Measurements from ENCODE around the gene VAV1.
A peak's percentile ranks its signal among the peaks of the same experiment; 100 is the strongest.
"Not testable (repeated sequence)": the region's sequence is repeated elsewhere in the genome, so short reads cannot be mapped to it uniquely, and the experiment has no call there.

The VAV1 gene

DNA sequence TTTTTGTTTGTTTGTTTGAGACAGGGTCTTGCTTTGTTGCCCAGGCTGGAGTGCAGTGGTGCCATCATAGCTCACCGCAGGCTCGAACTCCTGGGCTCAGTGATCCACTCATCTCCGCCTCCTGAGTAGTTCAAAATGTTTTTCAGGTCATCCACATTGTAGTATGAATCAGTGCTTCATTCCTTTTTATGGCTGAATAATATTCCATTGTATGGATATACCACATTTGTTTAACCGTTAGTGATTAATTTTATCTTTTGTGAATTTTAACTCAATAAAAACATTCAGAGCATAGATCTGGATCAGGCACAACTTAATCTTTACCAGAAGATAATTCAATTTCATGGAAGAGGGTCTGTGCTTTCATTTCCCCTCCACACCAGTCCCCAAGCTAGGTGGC lies 47.7 kb downstream of the VAV1 start:
- no peak for DNase-seq

DNA sequence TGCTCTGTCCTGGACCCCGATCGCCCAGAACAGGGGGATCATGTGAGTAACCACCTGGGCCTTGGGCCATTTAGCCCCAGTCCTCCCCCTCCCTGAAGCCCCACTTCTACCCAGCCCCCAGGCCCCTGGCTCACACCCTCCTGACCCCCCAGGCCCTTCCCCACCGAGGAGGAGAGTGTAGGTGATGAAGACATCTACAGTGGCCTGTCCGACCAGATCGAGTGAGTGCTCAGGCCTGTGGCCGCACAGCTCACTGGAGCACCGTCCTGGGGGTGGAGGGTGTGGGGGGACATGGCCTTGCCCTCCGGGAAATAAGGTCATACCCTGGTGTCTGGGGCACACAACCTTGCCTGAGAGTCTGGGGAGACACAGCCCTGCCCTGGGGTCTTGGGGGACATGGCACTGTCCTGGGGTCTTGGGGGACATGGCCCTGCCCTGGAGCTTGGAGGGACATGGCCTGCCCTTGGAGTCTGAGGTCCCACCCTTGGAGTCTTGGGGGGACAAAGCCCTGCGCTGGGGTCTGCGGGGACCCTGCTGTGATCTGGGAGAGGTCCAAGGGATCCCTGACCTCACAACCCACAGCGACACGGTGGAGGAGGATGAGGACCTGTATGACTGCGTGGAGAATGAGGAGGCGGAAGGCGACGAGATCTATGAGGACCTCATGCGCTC lies 49.3 kb downstream of the VAV1 start:
- DNase-seq = no peak

DNA sequence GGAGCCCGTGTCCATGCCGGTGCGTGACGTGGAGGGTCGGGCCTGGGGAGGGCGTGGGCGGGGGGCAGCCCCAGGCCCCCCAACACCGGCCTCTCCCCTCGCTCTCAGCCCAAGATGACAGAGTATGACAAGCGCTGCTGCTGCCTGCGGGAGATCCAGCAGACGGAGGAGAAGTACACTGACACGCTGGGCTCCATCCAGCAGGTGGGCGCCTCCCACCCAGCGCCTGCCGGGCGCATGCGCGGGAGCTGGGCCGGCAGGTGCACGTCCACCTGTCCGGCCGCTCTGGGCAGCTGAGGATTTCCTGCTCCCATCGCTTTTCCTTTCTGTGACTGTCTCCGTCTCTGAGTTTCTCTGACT lies 49.8 kb downstream of the VAV1 start:
- no peak for DNase-seq

DNA sequence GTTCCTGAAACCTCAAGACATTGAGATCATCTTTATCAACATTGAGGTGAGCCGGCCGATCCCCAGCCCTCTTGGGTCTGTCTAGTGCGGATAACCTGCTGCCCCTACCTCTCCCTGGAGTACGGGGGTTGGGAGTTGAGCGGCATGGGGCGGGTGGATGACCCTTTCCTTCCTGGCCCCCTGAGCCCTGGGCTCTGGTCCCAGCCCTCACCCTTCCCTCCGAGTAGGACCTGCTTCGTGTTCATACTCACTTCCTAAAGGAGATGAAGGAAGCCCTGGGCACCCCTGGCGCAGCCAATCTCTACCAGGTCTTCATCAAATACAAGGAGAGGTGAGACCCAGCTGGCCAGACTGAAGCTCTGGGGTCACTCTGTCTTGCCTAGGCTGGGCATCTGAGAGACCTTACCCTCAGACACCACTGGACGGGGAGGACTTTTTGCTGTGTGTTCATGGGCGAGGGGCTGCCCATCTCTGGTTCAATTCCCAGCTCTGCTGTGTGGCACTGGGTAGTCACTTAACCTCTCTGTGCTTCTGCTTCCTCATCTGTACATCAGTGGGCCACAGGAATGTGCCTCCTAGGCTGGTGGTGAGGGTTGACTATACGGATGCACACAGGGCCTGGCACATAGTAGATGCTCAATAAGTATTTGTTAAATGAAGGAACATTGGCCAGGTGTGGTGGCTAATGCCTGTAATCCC lies 52.7 kb downstream of the VAV1 start:
- no peak for DNase-seq

DNA sequence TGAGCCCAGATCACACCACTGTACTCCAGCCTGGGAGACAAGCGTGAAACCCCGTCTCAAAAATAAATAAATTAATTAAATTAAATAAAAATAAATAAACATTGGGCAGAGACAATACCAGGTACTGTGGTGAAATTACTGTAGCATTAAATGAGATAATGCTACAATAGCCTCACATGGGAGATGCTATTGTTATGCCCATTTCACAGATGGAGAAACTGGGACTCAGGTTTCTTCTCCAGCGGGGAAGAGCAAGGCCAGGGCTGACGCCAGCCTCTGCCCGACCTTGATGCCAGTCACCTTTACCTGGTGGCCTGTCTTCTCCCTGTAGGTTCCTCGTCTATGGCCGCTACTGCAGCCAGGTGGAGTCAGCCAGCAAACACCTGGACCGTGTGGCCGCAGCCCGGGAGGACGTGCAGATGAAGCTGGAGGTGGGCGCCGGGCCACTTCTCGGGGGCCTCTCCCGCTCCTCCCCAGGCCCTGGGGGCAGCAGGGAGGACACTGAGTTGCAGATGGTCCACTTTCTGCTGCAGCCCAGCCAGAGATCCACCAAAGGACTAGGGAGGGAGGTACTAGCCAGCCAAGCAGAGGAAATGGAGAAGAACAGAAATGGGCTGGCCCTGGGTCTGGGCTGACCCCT lies 53.9 kb downstream of the VAV1 start:
- no peak for DNase-seq

DNA sequence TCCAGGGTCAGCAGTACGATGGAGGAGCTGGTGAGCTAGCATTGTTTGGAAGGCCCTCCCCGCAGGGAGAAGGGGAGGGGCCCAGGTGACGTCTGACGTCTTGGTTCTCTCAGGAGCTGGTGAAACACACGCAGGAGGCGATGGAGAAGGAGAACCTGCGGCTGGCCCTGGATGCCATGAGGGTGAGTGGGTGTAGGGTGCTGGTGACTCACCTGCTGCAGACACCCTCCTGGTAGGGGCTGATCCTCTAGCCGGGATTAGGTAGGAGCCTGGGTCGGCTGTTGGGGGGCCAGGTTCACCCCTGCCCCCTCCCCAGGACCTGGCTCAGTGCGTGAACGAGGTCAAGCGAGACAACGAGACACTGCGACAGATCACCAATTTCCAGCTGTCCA lies 55.8 kb downstream of the VAV1 start:
- DNase-seq = peak; percentile 74

DNA sequence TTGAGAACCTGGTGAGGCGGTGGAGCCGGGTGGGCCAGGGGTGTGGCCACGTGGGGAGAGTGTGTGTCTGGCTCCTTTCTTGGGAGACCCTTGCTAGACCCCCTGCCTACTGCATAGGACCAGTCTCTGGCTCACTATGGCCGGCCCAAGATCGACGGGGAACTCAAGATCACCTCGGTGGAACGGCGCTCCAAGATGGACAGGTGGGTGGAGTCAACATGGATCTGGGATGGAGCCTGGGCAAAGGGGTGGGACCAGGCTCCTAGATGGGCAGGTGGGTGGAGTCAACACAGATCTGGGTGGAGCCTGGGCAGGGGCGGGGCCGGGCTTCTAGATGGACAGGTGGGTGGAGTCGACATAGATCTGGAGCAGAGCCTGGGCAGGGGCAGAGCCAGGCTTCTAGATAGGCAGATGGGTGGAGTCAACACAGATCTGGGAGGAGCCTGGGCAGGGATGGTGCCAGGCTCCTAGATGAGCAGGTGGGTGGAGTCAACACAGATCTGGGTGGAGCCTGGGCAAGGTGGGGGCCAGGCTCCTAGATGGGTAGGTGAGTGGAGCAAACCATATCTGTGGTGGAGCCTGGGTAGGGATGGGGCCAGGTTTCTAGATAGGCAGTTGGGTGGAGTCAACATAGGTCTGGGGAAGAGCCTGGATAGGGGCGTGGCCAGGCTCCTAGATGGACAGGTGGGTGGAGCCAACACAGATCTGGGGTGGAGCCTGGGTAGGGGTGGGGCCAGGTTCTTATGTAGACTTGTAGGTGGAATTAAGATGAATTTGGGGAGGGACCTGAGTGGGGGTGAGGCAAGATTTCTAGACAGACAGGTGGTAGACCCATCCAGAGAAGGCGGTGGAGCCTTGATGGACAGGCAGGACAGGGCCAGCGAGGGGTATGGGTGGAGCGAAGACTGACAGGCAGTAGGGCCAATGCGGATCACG lies 56.5 kb downstream of the VAV1 start:
- peak; percentile 64 for DNase-seq

DNA sequence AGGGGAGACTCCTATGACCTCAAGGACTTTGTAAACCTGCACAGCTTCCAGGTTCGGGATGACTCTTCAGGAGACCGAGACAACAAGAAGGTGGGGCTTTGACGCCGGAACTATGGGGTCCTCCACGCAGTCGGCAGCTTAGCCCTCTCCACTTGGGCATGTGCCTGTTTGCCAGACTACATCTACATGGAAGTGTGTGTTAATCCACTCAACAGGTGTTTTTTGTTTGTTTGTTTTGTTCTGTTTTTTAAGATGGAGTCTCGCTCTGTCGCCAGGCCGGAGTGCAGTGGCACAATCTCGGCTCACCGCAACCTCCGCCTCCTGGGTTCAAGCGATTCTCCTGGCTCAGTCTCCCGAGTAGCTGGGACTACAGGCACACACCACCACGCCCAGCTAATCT lies 57.3 kb downstream of the VAV1 start:
- not testable (repeated sequence) for DNase-seq

DNA sequence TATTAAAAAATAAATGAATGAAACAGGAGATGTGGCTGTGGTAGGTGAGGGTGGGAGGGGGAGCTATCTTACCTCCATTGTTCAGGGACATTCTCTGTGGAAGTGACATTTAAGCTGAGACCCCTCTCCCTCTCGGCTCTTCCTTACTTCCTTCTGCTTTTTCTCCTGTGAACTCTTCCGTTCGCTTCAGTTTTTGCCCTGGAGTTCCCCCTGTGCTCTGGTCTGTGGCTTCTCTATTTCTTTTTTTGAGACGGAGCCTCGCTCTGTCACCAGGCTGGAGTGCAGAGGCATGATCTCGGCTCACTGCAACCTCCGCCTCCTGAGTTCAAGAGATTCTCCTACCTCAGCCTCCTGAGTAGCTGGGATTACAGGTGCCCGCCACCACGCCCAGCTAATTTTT lies 58.6 kb downstream of the VAV1 start:
- not testable (repeated sequence) for DNase-seq

DNA sequence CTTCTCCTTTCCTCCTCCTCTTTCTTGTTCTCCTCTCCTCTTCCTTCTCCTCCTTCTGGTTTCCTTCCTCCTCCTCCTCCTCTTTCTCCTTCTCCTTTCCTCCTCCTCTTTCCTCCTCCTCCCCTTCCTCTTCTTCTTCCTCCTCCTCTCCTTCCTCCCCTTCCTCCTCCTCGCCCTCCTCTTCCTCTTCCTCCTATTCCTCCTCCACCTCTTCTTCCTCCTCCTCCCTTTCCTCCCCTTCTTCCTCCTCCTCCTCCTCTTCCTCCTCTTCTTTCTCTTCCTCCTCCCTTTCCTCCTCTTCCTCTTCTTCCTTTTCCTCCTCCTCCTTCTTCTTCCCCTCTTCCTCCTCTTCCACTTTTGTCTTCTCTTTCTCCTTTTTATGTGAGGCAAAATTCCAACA lies 59.9 kb downstream of the VAV1 start:
- no peak for DNase-seq

DNA sequence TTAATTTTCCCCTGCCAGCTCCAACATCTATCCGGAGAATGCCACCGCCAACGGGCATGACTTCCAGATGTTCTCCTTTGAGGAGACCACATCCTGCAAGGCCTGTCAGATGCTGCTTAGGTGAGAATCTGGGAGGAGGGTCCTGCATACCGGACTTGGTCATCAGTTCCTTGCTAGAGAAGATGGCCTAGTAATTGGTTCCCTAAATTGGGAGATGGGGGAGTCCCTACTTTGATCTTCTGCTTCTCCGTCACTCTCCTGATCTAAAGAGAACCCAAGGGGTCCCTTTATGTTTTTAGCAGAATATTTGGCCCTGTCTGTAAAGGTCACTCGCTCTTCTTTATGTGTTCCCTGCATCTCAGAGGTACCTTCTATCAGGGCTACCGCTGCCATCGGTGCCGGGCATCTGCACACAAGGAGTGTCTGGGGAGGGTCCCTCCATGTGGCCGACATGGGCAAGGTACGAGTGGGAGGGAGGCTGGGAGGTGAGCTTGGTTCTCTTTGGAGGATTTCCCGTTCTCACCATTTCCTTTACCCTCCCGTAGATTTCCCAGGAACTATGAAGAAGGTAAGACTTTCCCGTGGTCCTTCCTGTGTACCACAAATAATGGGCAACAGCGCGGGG lies 60.8 kb downstream of the VAV1 start:
- no peak for DNase-seq

DNA sequence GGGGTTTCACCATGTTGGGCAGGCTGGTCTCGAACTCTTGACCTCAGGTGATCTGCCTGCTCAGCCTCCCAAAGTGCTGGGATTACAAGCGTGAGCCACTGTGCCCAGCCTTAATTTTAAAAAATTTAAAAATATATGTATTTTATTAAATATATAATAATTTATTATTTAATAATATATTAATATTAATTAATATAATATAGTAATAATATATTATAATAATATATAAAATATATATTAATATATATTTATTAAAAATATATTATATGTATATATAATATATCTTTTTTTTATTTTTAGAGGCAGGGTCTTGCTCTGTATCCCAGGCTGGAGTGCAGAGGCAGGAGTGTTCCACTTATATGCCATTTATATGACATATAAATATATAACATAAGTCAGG lies 61.9 kb downstream of the VAV1 start:
- no peak for DNase-seq

DNA sequence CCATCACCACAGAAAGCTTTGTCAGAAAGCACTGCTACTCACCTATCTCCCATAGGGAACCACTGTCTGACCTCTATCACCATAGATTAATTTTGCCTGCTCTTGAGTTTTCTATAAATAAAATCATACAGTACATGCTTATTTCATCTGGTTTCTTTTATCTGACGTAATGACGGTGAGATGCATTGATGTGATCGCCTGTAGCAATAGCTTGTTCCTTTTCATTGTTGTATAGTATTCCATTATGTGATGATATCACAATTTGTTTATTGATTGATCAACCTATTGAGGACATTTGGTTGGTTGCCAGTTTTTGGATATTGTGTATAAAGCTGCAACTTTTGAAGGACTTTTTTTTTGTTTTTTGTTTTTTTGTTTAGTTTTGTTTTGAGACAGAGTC lies 63.0 kb downstream of the VAV1 start:
- DNase-seq = no peak

DNA sequence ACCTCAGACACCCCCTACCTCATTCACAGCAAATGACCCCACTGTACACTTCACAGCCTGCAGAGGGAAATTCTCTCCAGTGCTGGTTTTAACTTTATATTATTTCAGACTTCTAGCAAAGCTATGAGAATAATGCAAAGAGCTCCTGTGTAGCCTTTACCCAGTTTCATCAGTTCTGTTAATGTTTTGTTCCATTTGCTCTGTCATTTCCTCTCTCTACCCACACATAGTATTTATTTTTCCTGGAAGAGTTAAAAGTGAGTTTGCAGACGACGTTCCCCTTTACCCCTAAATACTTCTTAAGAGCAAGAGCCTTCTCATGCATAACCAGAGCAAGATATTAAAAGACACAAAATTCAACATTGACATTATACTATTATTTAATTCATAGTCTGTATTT lies 65.0 kb downstream of the VAV1 start:
- DNase-seq = no peak

DNA sequence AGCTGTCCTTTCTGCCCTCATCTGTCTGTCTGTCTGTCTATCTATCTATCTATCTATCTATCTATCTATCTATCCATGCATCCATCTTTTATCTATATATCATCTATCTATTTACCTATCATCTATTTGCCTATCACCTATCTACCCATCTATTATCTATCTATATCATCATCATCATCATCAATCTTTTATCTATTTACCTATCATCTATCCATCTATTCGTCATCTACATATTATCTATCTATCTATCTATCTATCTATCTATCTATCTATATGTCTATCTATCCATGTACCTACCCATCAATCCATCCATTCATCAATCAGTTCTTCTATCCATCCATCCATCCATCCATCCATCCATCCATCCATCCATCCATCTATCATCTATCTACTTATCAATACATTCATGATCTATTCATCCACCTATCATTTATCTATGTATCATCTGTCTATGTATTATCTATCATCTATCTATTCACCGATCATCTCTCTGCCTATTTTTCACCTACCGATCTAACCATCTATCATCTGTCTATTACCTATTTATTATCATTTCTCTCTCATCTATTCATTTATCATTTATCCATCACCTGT lies 65.7 kb downstream of the VAV1 start:
- DNase-seq = no peak

DNA sequence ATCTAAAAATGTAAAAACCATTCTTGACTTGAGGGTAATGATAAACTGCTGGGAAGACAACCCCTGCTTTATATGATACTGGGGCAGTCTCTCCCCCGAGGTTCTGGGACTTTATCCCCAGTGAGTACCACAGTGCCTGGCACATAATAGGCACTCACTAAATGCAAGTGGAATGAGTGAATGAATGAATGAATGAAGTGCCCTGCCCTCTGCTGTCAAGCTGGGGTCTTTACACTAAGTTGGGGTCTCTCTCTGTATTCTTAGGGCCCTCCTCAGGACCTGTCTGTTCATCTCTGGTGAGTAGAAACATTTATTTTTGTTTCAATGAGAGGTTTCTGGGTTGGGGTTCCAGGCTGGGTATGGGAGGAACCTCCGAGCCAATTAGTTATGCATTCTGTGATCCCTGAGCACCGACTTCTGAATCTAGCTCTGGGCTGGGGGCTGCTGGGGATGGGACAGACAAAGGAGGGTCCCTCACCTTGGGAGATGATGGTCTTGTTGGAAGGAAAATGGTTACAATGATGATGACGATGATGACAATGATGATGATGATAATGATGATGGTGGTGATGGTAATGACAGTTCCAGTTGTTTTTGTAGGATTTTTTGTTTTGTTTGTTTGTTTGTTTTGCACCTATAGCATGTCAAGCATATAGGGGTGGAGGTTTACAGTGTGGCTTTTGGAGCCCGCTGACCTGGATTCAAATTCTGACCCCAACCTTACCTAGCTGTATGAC lies 70.5 kb downstream of the VAV1 start:
- DNase-seq = no peak

DNA sequence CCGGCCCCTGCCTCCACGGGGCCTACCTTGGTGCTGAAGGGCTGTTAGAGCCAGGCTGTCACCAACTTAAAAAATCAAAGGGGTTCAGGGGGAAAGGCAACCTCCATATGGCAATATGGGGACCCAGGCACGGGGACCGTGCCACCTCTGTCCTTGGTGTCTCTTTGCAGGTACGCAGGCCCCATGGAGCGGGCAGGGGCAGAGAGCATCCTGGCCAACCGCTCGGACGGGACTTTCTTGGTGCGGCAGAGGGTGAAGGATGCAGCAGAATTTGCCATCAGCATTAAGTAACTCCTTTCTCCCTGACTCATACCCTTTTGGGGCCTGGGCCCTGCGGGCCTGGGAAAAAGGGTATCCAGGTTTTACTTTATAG lies 75.3 kb downstream of the VAV1 start:
- no peak for DNase-seq

DNA sequence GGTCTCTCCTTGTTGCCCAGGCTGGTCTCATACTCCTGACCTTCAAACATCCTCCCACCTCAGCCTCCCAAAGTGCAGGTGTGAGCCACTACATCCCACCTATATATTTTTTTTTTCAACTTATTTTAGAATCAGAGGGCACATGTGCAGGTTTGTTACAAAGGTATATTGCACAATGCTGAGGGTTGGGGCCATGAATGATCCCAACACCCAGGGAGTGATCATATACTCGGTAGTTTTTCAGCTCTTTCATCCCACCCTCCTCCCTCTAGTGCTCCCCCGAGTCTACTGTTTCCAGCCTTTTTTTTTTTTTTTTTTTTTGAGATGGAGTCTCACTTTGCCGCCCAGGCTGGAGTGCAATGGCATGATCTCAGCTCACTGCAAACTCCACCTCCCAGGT lies 76.5 kb downstream of the VAV1 start:
- DNase-seq = no peak

DNA sequence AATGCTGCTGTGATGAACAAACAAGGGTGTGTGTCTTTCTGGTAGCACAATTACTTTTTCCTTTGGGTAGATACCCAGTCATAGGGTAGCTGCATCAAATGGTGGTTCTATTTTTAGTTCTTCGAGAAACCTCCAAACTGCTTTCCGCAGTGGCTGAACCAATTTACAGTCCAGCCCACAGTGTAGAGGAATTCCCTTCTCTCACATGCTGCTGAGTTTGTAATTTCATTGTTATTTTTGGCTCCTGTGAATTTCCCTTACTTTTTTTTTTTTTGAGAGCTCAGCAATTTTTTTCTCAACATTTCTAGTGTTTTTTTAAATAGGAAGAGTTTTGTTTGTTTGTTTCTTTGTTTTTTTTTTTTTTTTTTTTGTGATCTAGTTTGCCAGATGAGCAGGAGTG lies 77.4 kb downstream of the VAV1 start:
- DNase-seq = no peak

DNA sequence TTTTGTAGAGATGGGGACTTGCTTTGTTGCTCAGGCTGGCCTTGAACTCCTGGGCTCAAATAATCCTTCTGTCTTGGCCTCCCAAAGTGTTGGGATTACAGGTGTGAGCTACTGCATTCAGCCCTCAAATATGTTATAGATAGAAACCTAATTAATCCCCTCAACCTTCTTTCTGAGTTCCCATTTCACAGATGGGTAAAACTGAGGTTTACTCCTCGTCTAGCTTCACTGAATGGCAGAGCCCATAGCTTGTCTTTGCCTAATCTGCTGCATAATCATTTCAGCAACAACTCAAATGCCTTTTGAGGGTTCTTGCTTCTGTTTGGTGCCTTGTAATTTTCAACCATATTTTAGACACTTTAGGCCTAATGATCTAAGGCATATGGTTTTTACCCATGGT lies 78.9 kb downstream of the VAV1 start:
- no peak for DNase-seq

DNA sequence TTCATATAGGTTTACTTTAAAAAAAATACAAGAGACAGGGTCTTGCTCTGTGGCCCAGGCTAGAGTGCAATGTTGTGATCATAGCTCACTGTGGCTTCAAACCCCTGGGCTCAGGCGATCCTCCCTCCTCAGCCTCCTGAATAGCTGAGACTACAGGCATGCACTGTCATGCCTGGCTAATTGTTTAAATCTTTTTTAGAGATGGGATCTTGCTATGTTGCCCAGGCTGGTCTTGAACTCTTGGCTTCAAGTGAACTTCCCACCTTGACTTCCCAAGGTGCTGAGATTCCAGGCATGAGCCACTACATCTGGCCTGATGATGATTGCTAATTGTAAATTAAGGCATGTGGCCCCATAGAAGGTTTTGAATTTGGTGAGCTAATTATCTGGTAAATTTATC lies 79.5 kb downstream of the VAV1 start:
- peak; percentile 8 for DNase-seq

DNA sequence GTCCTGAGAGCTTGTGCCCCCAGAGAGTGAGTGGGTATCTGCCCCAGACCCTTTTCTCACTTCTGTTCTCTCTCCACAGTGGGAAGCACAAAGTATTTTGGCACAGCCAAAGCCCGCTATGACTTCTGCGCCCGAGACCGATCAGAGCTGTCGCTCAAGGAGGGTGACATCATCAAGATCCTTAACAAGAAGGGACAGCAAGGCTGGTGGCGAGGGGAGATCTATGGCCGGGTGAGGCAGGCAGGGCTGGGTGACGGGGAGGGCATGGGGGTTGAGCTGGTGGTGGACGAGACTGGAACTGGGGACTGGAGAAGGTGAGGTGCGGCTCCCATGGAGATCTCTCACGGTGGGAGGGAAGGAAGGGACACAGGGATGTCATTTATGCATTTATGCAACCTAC lies 81.4 kb downstream of the VAV1 start:
- no peak for DNase-seq
